Thoracic aorta (tissue), 2 donors: ENCODE data around the gene DGKG. TPM values are rescaled to one million over a fixed set of nuclear protein-coding genes. Genes with fewer than 3 reads are reported as not detected.

Experiments used
- ATAC-seq: fragments of 150-250 bp; one replicate; pipeline ENCODE4 v1.8.0; 2017; ENCODE audit warnings: low read depth; ENCODE audit not compliant: insufficient number of reproducible peaks, low FRiP score
- DNase-seq: peaks from one replicate; pipeline ENCODE4 v3.0.0-alpha.2; 2020; ENCODE audit warnings: low spot score
- H3K27ac ChIP-seq, 2 donors: fragments of 200-600 bp; sonication (generic); 1 replicate in 1 of 2; 2 replicates in 1 of 2; pipeline ENCODE4 v1.5.1; 2016; ENCODE audit warnings: mild to moderate bottlenecking in 2 of 2, moderate library complexity in 2 of 2
- H3K27me3 ChIP-seq: fragments of 200-600 bp; sonication (generic); replicated peaks from 2 replicates; pipeline ENCODE4 v1.6.0; 2016; ENCODE audit warnings: mild to moderate bottlenecking; ENCODE audit not compliant: insufficient read depth
- H3K36me3 ChIP-seq: fragments of 200-600 bp; sonication (generic); one replicate; pipeline ENCODE4 v1.5.1; 2016
- H3K4me1 ChIP-seq, 2 donors: fragments of 200-600 bp; sonication (generic); 1 replicate in 1 of 2; 2 replicates in 1 of 2; pipeline versions ENCODE4 v1.5.1 to v1.6.0; 2016; ENCODE audit warnings: low read depth in 2 of 2, mild to moderate bottlenecking in 1 of 2; ENCODE audit not compliant: control insufficient read depth in 1 of 2
- H3K4me3 ChIP-seq: fragments of 200-600 bp; sonication (generic); 2 replicates; pipeline ENCODE4 v1.5.1; 2016; ENCODE audit warnings: mild to moderate bottlenecking
- H3K9me3 ChIP-seq: fragments of 200-600 bp; sonication (generic); 2 replicates; pipeline ENCODE4 v1.5.1; 2016
- total RNA-seq, 2 donors: library from RNA; depleted of rRNA; stranded (reverse); fragments of >200 nt; gene quantifications; one replicate each; pipeline versions ENCODE4 v1.1.0 to v1.2.3, GENCODE V29; 2016
- TF ChIP-seq, protein P1 (sequence below): fragments of 200-600 bp; sonication (generic); IDR thresholded peaks from one replicate; pipeline ENCODE4 v1.5.1; 2019; ENCODE audit warnings: antibody characterized with exemption

DGKG gene
- total RNA-seq, 2 donors from 2014 or later = 12.5 to 16.7 TPM

GRCh38 chr3:186129206-186129605 is 232.8 kb downstream of the DGKG start:
- DNase-seq (no peak), ATAC-seq (no peak)
- TF ChIP-seq, protein P1, sequence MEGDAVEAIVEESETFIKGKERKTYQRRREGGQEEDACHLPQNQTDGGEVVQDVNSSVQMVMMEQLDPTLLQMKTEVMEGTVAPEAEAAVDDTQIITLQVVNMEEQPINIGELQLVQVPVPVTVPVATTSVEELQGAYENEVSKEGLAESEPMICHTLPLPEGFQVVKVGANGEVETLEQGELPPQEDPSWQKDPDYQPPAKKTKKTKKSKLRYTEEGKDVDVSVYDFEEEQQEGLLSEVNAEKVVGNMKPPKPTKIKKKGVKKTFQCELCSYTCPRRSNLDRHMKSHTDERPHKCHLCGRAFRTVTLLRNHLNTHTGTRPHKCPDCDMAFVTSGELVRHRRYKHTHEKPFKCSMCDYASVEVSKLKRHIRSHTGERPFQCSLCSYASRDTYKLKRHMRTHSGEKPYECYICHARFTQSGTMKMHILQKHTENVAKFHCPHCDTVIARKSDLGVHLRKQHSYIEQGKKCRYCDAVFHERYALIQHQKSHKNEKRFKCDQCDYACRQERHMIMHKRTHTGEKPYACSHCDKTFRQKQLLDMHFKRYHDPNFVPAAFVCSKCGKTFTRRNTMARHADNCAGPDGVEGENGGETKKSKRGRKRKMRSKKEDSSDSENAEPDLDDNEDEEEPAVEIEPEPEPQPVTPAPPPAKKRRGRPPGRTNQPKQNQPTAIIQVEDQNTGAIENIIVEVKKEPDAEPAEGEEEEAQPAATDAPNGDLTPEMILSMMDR = no peak
- H3K36me3 ChIP-seq = no peaks in the 10 kb centered on the region
- no peaks in the 10 kb centered on the region for H3K27me3 ChIP-seq
- no peak overlapping the region for H3K4me3 ChIP-seq
- no peaks in the 10 kb centered on the region for H3K9me3 ChIP-seq
- H3K4me1 ChIP-seq = no peaks in the 10 kb centered on the region
- no peak overlapping the region for H3K27ac ChIP-seq

GRCh38 chr3:186128158-186128557 is 233.9 kb downstream of the DGKG start:
- no peaks in the 10 kb centered on the region for H3K27me3 ChIP-seq

DNA sequence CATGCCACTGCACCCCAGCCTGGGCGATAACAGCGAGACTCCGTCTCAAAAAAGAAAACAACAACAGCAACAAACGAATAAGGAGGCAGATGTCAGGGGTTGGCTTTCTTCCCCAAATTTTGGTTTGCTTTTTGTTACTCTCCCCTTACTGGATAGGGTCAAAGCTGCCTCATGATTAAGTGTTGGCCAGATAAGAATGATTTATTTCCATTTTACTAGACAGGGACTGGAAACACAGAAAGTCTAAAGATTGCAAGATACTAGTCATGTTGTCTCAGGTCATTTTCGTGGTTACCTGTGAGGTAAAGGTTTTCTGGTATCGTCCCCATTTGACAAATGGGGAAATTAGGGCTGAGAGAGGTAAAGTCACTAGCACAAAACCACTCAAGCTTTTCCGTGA is 234.6 kb downstream of the DGKG start:
- TF ChIP-seq, protein P1 = no peak
- Histone ChIP-seq H3K27ac (no peak overlapping the region), H3K4me1 (peaks cover 0 to under 1% of the 10 kb centered on the region in 2 donors), H3K27me3 (no peaks in the 10 kb centered on the region), H3K4me3 (no peak overlapping the region), H3K36me3 (no peaks in the 10 kb centered on the region), H3K9me3 (no peaks in the 10 kb centered on the region)
- DNase-seq = no peak
- no peak for ATAC-seq

More at GRCh38 chr3:186128158-186128557, 233.9 kb downstream of the DGKG start:
- TF ChIP-seq, protein P1 = no peak
- DNase-seq (no peak), ATAC-seq (no peak)
- no peak overlapping the region for H3K4me3 ChIP-seq
- no peaks in the 10 kb centered on the region for H3K36me3 ChIP-seq
- H3K4me1 ChIP-seq = no peaks in the 10 kb centered on the region
- no peak overlapping the region for H3K27ac ChIP-seq
- H3K9me3 ChIP-seq = no peaks in the 10 kb centered on the region

- Histone ChIP-seq H3K9me3 (no peaks in the 10 kb centered on the region), H3K27ac (no peak overlapping the region), H3K4me3 (no peak overlapping the region), H3K4me1 (peaks cover 3 to 6% of the 10 kb centered on the region in 2 donors), H3K36me3 (no peaks in the 10 kb centered on the region), H3K27me3 (no peaks in the 10 kb centered on the region)
- DNase-seq = no peak
- no peak for ATAC-seq
- TF ChIP-seq, protein P1 = no peak
These were observed 236.9 kb downstream of the DGKG start for GRCh38 chr3:186125118-186125517.

- no peaks in the 10 kb centered on the region for H3K36me3 ChIP-seq
- DNase-seq = no peak
- no peak overlapping the region for H3K27ac ChIP-seq
- H3K27me3 ChIP-seq = no peaks in the 10 kb centered on the region
- no peak for ATAC-seq
- no peaks in the 10 kb centered on the region for H3K9me3 ChIP-seq
- TF ChIP-seq, protein P1 = no peak
- no peak overlapping the region for H3K4me3 ChIP-seq
- peaks cover 3 to 6% of the 10 kb centered on the region in 2 donors for H3K4me1 ChIP-seq
These were observed 237.4 kb downstream of the DGKG start for GRCh38 chr3:186124592-186124991.
